HG03045 (cell line): ENCODE results near the gene EPOP.
A peak's percentile ranks its signal among the peaks of the same experiment; 100 is the strongest.
"Not testable (repeated sequence)": the region's sequence is repeated elsewhere in the genome, so short reads cannot be mapped to it uniquely, and the experiment has no call there.

Experiments used
- ATAC-seq: cut with Tn5 transposase; IDR thresholded peaks from one replicate; pipeline ENCODE4 v1.9.1; 2021; ENCODE audit warnings: mild to moderate bottlenecking, moderate library complexity; ENCODE audit not compliant: unreplicated experiment

The EPOP gene

DNA sequence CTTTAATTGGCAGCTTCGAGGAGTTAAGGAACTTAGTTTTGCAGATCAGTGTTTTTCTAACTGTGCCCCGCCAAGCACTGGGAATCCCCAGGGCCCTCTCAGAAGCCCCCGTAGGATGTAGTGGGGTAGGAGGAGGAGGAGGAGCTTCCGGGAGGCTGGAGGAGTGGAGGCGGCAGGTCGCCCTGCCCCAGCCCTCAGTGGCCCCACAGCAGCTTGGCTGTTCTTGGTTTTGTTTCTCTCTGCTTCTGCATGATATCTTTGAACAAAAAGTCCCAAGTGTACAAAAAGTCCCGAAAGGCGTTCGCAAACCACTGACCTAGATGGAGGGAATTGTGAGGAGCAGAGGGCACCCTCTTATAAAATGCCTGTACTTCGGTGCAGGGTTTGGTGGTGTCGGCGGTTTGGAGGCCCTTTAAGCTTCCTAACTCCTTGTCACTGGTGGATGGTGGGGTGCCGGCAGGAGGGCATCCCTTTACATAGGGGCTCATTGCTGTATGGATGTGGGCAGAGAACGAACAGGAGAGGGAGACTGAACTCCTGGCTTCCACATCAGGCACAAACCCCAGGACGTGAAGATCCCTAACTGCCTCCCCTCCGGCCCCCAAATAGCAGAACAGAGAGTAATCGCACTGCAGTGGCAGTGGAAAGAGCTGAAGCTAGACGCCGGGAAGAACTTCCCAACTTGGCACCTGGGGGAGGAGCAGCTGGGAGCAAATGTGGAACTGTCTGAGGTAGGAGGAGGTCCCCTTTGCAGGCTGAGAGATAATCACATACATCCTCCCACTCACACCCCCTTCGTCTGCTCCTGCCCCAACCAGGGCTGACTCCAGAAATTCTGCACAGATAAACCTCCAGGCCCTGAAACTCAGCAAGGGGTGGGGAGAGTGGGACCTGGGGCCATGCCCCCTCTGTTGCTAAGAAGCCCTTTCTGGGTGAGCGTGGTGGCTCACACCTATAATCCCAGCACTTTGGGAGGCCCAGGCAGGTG lies 20.1 kb downstream of the EPOP start:
- no peak for ATAC-seq

DNA sequence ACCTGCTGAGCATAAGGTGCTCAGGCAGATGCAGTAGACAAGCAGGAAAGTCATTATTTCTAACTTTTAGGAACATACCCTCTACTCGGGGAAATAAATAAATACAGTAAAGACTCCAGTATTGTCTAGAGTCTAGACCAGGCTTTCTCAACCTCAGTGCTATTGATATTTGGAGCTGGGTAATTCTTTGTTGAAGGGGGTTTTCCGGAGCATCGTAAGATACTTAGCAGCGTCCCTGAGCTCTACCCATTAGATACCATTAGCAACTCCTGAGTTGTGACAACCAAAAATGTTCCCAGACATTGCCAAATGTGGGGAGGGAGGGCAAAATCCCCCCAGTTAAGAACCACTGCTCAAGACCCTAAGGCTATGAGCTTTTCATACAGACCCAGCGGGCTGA lies 21.1 kb downstream of the EPOP start:
- ATAC-seq = no peak

DNA sequence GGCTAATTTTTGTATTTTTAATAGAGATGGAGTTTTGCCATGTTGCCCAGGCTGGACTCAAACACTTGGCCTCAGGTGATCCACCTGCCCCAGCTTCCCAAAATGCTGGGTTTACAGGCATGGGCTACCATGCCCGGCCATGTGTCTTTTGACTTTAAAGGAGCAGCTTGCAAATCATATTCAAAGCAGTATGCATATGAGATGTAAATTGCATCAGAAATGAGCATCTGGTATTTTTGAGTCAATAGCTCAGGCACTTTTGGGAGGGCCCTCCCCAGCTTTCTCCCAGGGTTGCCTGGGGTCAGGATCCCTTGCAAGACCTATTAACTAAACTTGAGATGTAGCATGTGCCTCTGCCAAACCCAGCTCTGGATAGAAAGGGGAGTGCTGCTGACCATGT lies 21.5 kb downstream of the EPOP start:
- ATAC-seq = no peak

DNA sequence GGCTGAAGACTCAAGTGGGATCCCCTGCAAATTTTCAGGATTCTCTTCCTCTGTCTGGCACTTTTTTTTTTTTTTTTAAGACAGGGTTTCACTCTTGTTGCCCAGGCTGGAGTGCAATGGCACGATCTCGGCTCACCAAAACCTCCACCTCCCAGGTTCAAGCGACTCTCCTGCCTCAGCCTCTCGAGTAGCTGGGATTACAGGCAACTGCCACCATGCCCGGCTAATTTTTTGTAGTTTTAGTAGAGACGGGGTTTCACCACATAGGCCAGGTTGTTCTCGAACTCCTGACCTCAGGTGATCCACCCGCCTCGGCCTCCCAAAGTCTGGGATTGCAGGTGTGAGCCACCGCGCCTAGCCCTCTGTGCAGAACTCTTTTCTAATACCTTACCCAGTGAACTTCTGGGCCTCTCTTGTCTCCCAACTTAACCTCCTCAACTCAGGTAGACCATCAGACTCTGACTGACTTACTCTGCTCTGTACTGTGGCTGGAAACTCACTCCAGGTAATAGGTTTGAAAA lies 24.0 kb downstream of the EPOP start:
- ATAC-seq = not testable (repeated sequence)

DNA sequence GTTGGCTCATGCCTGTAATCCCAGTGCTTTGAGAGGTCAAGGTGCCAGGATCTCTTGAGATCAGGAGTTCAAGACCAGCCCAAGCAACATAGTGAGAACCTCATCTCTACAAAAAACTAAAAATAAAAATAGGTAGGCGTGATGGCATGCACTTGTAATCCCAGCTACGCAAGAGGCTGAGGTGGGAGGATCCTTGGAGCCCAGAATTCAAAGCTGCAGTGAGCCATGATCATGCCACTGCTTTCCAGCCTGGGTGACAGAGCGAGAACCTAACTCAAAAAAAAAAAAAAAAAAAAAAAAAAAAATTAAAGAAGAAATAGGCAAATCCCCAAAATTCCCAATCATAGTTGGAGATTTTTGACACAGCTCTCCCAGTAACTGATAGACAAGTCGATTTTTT lies 36.8 kb downstream of the EPOP start:
- ATAC-seq = no peak

DNA sequence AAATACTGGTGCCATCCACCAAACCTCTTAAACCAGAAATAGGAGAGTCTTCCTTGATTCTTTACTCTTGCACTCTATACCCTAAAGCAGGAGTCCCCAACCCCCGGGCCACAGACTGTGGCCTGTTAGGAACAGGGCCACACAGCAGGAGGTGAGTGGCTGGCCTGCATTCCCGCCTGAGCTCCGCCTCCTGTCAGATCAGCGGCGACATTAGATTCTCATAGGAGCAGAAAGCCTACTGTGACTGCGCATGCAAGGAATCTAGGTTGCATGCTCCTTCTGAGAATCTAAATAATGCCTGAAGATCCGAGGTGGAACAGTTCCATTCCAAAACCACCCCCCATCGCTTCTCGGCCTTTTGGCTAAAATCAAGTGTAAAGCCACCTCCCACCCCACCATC lies 38.7 kb downstream of the EPOP start:
- ATAC-seq = no peak

DNA sequence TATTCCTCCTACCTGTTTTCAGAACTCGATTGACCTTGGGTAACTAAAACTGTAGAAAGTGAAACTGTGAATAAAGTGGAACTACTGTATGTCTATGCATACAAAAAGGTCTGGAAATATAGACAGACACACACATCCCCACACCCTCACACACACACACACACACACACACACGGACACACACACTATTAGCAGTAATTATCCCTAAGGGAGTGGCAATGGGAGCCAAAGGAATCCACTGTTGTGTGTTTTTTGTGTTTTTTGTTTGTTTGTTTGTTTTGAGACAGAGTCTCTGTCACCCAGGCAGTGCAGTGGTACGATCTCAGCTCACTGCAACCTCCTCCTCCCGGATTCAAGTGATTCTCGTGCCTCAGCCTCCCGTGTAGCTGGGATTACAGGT lies 42.4 kb downstream of the EPOP start:
- ATAC-seq = no peak

DNA sequence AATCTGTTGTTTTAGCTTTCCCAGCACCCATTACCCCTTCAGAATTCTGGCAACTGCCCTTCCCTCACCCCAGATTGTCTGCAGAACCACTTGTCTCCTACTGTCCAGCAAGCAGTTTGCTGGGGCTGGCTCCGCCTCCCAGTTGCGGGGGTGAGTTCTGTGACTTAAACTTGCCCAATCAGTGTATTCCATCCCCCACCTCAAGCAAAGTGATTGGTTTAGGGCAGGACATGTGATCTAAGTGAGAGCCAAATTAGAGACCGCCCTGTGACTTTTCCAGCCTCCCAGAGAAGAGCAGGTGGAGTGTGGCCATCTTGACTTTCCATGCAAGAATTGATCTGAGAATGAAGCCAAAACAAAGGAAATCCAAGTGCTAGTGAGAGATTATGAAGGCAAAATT lies 46.3 kb downstream of the EPOP start:
- ATAC-seq = no peak

DNA sequence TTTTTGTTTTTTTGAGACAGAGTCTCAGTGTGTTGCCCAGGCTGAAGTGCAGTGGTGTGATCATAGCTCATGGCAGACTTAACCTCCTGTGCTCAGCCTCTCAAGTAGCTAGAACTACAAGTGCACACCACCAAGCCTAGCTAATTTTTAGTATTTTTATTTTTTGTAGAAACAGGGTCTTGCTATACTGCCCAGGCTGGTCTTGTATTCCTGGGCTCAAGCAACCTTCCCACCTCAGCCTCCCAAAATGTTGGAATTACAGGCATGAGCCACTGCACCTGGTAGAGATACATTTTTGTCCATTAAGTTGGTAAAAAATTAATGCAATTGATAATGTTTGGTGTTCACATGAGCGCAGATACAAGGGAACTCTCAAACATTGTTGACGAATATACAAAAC lies 46.8 kb downstream of the EPOP start:
- ATAC-seq = no peak

DNA sequence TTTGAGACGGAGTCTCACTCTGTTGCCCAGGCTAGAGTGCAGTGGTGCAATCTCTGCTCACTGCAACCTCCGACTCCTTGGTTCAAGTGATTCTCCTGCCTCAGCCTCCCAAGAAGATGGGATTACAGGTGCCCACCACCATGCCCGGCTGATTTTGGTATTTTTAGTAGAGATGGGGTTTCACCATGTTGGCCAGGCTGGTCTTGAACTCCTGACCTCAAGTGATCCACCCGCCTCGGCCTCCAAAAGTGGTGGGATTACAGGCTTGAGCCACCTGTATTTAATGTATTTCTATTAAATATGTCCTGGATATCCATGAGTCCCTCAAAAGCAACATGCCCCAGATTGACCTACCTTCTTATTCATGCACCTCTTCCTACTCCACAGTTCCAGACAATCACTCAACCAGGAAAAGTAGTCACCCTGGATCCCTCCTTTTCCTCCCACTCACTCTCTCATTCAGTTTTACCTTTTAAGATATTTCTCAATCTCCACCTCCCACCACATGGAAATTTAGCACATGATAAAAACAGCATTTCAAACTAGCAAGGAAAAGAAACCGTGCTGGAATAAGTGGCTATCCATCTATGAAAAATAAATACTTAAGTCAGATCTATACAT lies 48.0 kb downstream of the EPOP start:
- ATAC-seq = not testable (repeated sequence)

DNA sequence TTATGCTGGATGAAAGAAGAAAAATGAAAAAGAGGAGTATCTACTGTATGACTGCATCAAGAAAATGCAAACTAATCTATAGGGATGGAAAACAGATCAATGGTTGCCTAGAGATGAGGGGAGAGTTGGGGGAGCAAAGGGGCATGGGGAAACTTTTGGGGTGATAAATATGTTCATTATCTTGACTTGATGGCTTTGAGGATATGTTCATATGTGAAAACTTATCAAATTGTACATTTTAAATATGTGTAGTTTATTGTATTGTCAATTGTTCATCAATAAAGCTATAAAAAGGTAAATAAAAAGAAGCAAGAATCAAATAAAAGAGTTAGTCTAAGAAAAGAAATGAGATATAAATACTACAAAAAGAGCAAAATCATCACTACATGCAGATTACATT lies 49.3 kb downstream of the EPOP start:
- ATAC-seq = no peak

DNA sequence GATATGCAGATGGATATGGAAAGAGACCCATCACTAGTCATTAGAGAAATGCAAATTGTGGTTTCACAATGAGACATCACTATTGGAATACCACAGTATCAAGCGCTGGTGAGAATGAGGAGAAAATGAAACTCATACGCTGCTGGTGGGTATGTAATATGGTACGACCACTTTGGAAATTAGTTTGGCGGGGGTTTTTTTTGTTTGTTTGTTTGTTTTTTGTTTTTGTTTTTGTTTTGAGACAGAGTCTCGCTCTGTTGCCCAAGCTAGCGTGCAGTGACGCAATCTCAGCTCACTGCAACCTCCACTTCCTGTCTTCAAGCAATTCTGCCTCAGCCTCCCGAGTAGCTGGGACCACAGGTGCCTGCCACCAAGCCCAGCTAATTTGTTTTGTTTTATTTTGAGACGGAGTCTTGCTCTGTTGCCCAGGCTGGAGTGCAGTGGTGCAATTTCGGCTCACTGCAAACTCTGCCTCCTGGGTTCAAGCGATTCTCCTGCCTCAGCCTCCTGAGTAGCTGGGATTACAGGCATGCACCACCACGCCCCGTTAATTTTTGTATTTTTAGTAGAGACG lies 49.9 kb downstream of the EPOP start:
- ATAC-seq = peak; percentile 57
